Activated naive CD8-positive, alpha-beta T cell (primary cell): Measurements from ENCODE around the gene SLC6A13.

ENCODE experiments used
- H3K27ac Mint-ChIP-seq: one replicate; pipeline ENCODE4 v1.8.0; 2021; ENCODE audit warnings: mixed read lengths
- H3K27me3 Mint-ChIP-seq: one replicate; pipeline ENCODE4 v1.8.0; 2021; ENCODE audit warnings: mixed read lengths
- H3K36me3 Mint-ChIP-seq: one replicate; pipeline ENCODE4 v1.8.0; 2021; ENCODE audit warnings: mixed read lengths
- H3K4me1 Mint-ChIP-seq: one replicate; pipeline ENCODE4 v1.8.0; 2021; ENCODE audit warnings: low read depth, mixed read lengths
- H3K4me3 Mint-ChIP-seq: one replicate; pipeline ENCODE4 v1.8.0; 2021; ENCODE audit warnings: mild to moderate bottlenecking, mixed read lengths
- H3K9me3 Mint-ChIP-seq: one replicate; pipeline ENCODE4 v1.8.0; 2021; ENCODE audit warnings: low read depth, mixed read lengths

Gene SLC6A13

GRCh38 chr12:273382-273781 is 10.7 kb upstream of the SLC6A13 start:
- Mint-ChIP-seq H3K4me1 (no peaks in the 10 kb centered on the region), H3K27me3 (no peaks in the 10 kb centered on the region), H3K4me3 (no peak overlapping the region), H3K36me3 (peaks cover 2% of the 10 kb centered on the region), H3K9me3 (no peaks in the 10 kb centered on the region), H3K27ac (no peak overlapping the region)

DNA sequence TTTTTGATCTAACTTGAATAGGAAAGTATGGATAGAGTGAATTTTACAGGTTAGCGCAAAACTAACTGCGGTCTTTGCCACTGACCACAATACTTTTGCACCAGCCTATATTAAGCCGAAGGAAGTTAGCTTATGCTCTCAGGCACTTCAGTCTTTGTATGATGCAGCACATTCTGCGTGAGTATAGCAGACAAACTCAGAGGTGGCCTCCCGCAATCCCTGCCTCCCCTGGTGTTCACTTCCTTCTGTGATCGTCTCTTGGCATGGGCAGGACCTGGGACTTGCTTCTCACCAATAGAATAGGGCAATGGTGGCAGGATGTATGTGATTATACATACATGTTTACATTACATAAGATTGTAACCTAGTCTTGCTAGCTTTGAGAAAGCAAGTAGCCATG is 10.3 kb upstream of the SLC6A13 start:
- H3K4me3 Mint-ChIP-seq: no peak overlapping the region
- H3K9me3 Mint-ChIP-seq: no peaks in the 10 kb centered on the region
- H3K27ac Mint-ChIP-seq: no peak overlapping the region
- H3K27me3 Mint-ChIP-seq: no peaks in the 10 kb centered on the region
- no peaks in the 10 kb centered on the region for H3K4me1 Mint-ChIP-seq
- H3K36me3 Mint-ChIP-seq: peaks cover 2% of the 10 kb centered on the region

- Mint-ChIP-seq H3K27me3 (no peaks in the 10 kb centered on the region), H3K4me3 (no peak overlapping the region), H3K4me1 (no peaks in the 10 kb centered on the region), H3K36me3 (no peaks in the 10 kb centered on the region), H3K27ac (peak overlapping the region; percentile 4), H3K9me3 (no peaks in the 10 kb centered on the region)
These were observed 8.5 kb upstream of the SLC6A13 start for GRCh38 chr12:271161-271560.

DNA sequence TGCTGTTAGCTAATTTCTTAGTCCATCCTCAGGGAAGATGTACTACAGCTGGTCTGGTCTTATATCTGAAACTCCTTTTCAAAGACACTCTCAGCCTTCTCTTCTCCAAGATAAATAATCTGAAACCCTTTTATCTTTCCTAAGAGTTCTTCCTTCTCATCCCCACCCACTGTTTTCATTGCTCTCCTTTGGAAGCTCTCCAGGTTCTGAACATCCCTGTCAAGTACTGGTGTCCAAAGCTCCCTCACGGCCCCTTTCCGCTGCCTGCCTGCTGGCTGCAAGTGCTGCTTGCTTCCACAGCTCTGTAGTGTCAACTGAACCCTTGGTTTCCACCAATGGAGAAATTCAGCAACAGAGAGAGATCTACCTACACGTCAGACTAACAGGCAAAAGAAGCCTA is 6.6 kb upstream of the SLC6A13 start:
- Mint-ChIP-seq H3K4me1 (peaks cover 20% of the 10 kb centered on the region), H3K27me3 (no peaks in the 10 kb centered on the region), H3K9me3 (no peaks in the 10 kb centered on the region), H3K27ac (no peak overlapping the region), H3K4me3 (no peak overlapping the region), H3K36me3 (no peaks in the 10 kb centered on the region)

GRCh38 chr12:268483-268840 is 5.8 kb upstream of the SLC6A13 start:
- Mint-ChIP-seq H3K27me3 (no peaks in the 10 kb centered on the region), H3K27ac (no peak overlapping the region), H3K4me1 (peaks cover 26% of the 10 kb centered on the region), H3K36me3 (no peaks in the 10 kb centered on the region), H3K9me3 (no peaks in the 10 kb centered on the region), H3K4me3 (no peak overlapping the region)

DNA sequence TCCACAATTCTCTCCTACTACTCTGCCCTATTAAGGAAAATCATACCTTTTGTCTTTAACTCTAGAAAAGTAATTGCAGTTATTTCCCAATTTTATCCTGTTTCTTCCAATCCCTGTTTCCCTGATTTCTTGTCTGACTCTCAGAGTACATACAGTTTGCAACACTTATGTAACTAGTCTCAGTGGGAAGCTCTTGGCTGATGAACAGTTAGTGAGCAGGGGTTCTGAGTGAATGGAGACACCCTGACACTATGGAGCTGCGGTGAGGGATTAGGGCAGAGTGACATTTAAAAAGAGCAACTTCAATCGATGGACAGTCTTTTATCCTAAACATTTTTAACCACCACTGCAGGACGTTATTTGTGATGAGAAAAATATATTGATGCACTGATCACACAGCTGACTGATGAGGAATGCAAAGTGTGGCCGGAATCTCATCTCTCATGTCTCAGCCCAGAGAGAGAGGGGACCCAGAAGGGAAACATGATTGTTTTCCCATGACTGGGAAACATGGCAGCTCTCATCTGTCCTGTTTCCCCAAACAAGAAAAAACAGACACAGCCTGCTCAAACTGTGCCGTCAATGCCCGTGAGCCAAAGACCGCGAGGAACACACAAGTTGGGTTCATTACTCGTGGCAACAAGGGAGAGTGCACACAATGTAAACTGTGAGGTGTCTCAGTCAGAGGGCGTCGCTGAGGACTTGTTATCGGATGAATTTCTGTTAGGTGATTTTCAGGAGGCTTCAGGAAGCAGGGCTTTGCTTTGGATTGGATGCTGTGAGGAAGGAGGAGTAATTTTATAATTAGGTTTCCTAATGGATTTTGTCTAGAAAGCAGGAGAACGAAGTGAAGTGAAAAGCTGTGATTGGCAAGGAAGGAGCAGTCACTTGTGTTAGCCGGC is 5.2 kb upstream of the SLC6A13 start:
- H3K27me3 Mint-ChIP-seq: no peaks in the 10 kb centered on the region
- H3K36me3 Mint-ChIP-seq: no peaks in the 10 kb centered on the region
- H3K27ac Mint-ChIP-seq: no peak overlapping the region
- peaks cover 30% of the 10 kb centered on the region for H3K4me1 Mint-ChIP-seq
- no peak overlapping the region for H3K4me3 Mint-ChIP-seq
- H3K9me3 Mint-ChIP-seq: no peaks in the 10 kb centered on the region

DNA sequence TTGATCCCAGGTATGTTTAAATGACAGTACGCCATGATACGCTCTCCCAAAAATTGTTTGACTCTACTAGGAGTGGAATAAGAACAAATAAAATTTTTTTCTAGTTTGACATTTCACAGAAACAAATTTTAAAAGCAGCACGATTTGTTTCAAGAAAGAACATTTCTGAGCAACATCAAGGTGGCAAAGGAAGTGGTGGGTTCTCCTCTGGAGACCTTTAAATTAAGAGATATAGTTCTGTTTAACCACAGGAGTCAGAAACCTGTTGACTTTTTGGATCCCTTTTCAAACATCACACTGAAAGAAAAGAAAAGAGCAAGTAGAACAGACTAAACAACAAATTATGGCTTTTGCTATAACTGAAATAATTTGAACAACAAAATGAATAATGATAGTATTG is 2.5 kb upstream of the SLC6A13 start:
- no peak overlapping the region for H3K4me3 Mint-ChIP-seq
- no peaks in the 10 kb centered on the region for H3K27me3 Mint-ChIP-seq
- peaks cover 30% of the 10 kb centered on the region for H3K4me1 Mint-ChIP-seq
- H3K9me3 Mint-ChIP-seq: no peaks in the 10 kb centered on the region
- peak overlapping the region; percentile 10 for H3K27ac Mint-ChIP-seq
- no peaks in the 10 kb centered on the region for H3K36me3 Mint-ChIP-seq

DNA sequence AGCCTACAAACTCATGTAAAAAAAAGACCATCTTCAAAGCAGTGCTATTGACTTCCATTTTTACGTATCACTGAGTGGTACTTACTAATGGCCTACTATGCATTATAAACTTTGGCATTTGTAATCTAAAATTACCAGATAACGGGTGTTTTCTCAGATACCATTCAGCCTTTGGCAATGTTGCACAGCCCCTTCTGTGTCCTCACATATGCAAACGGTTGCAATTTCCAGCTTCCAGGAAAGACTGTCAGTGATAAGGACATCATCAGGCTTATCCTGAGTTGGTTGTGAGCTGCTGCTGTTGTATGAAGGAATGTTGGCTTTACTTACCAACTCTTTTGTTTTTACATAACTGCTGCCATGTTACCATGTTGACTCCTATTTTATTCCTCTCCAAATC is 1.6 kb upstream of the SLC6A13 start:
- Mint-ChIP-seq H3K27ac (no peak overlapping the region), H3K9me3 (no peaks in the 10 kb centered on the region), H3K4me1 (peaks cover 30% of the 10 kb centered on the region), H3K36me3 (no peaks in the 10 kb centered on the region), H3K27me3 (no peaks in the 10 kb centered on the region), H3K4me3 (no peak overlapping the region)

DNA sequence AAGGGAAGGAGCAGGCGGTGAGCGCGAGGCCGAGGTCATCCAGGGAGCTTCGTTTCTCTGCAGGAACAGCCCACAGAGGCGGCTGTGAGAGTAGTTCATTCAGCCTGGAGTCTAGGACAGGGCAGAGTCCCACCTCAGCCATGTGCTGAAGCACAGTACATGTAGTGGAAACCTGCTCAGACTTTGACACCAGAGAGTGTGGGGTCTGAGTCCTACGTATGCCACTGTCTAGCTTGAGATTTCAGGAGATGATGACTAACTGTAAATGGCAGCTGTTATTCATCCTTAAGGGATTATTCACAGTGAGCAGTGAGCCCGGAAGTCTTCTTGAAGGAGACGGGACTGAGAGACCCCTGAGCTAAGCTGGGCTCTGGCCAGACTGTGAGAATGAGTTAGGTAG is 938 bp upstream of the SLC6A13 start:
- Mint-ChIP-seq H3K27ac (no peak overlapping the region), H3K4me3 (no peak overlapping the region), H3K27me3 (no peaks in the 10 kb centered on the region), H3K9me3 (no peaks in the 10 kb centered on the region), H3K36me3 (no peaks in the 10 kb centered on the region), H3K4me1 (peaks cover 30% of the 10 kb centered on the region)

GRCh38 chr12:262113-262512 is 523 bp downstream of the SLC6A13 start:
- H3K36me3 Mint-ChIP-seq: no peaks in the 10 kb centered on the region
- H3K4me3 Mint-ChIP-seq: no peak overlapping the region
- no peaks in the 10 kb centered on the region for H3K27me3 Mint-ChIP-seq
- no peaks in the 10 kb centered on the region for H3K9me3 Mint-ChIP-seq
- no peak overlapping the region for H3K27ac Mint-ChIP-seq
- peaks cover 30% of the 10 kb centered on the region for H3K4me1 Mint-ChIP-seq

GRCh38 chr12:257521-258321 is 4.9 kb downstream of the SLC6A13 start:
- no peak overlapping the region for H3K4me3 Mint-ChIP-seq
- no peak overlapping the region for H3K27ac Mint-ChIP-seq
- no peaks in the 10 kb centered on the region for H3K4me1 Mint-ChIP-seq
- no peaks in the 10 kb centered on the region for H3K9me3 Mint-ChIP-seq
- H3K27me3 Mint-ChIP-seq: peaks cover 5% of the 10 kb centered on the region
- H3K36me3 Mint-ChIP-seq: no peaks in the 10 kb centered on the region

DNA sequence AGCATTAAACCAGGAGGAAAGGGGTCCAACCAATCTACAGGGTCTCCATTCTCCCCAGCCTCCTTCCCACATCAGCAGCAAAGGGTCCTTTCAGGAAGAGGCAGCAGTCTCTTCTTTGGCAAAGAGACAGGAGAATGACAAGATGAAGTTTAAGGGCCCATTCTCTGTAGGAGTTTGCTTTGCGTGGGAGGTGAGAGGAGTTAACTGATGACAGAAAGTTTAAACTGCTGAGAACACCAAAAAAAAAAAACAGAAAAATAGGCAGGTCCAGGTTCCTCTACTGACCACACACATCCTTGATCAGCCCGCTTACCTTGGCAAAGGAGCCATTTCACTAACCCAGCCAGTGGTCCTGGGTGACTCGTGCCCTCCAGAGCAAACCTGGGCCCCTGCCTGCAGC is 5.7 kb downstream of the SLC6A13 start:
- Mint-ChIP-seq H3K27ac (no peak overlapping the region), H3K36me3 (no peaks in the 10 kb centered on the region), H3K4me1 (no peaks in the 10 kb centered on the region), H3K9me3 (no peaks in the 10 kb centered on the region), H3K4me3 (no peak overlapping the region), H3K27me3 (peaks cover 5% of the 10 kb centered on the region)

GRCh38 chr12:256225-256624 is 6.4 kb downstream of the SLC6A13 start:
- Mint-ChIP-seq H3K27me3 (peaks cover 5% of the 10 kb centered on the region), H3K4me3 (no peak overlapping the region), H3K4me1 (no peaks in the 10 kb centered on the region), H3K27ac (no peak overlapping the region), H3K36me3 (no peaks in the 10 kb centered on the region), H3K9me3 (no peaks in the 10 kb centered on the region)

DNA sequence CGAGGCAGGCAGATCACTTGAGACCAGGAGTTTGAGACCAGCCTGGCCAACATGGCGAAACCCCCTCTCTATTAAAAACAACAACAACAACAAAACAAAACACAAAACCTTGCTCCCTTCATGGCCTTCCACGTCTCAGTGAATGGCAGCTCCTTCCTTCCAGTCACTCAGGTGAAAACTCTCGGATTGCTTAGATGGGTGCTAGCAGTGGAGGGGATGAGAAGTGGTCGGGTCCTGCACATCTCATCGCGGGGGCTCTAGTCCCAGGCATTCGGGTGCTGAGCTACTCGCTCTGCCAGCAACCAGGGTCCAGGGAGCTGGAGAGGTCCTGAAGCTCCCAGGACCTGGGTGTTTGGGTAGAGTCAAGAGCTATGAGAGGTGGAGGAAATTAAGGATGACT is 7.7 kb downstream of the SLC6A13 start:
- Mint-ChIP-seq H3K4me1 (no peaks in the 10 kb centered on the region), H3K4me3 (no peak overlapping the region), H3K9me3 (no peaks in the 10 kb centered on the region), H3K27ac (no peak overlapping the region), H3K36me3 (no peaks in the 10 kb centered on the region), H3K27me3 (peaks cover 5% of the 10 kb centered on the region)

DNA sequence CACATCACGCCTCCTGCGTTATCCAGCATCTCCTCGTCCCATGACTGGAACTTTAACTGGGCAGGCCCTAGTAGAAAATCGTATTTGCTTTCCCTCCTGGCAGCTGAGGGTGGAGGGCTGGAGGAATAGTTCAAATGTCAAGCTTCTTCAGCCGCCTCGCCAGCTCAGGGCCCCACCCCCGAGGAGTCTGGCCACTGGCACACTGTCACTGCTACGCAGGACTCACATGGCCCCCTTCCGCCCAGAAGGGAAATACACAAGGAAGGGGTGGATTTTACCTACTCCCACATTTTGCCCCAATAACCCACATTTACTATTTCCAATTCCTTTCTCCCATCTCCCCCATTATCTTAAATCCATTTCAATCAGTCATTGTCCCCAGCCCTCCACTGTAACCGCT is 8.6 kb downstream of the SLC6A13 start:
- Mint-ChIP-seq H3K4me3 (no peak overlapping the region), H3K27ac (no peak overlapping the region), H3K27me3 (peaks cover 5% of the 10 kb centered on the region), H3K9me3 (no peaks in the 10 kb centered on the region), H3K4me1 (no peaks in the 10 kb centered on the region), H3K36me3 (no peaks in the 10 kb centered on the region)
